ENCODE data around the gene DIPK1A. TPM values are rescaled to one million over a fixed set of nuclear protein-coding genes. Genes with fewer than 3 reads are reported as not detected.
A peak's percentile ranks its signal among the peaks of the same experiment; 100 is the strongest.

The DIPK1A gene
- total RNA-seq, 1 donor from 2014 or later: 3.9 TPM

DNA sequence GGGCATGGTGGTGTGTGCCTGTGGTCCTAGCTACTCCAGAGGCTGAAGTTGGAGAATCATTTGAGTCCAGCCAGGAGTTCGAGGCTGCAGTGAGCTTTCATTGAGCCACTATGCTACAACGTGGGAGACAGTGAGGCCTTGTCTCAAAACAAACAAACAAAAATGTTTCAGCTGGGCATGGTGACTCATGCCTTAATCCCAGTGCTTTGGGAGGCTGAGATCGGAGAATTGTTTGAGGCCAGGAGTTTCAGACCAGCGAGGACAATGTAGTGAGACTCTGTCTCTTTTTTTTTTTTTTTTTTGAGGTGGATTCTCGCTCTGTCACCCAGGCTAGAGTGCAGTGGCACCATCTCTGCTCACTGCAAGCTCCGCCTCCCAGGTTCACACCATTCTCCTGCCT is 134.5 kb downstream of the DIPK1A start:
- H3K4me3 Mint-ChIP-seq (ENCODE audit: unreplicated experiment): no peak overlapping the region
- no peak overlapping the region for H3K27ac Mint-ChIP-seq (ENCODE audit: unreplicated experiment)
- H3K36me3 Mint-ChIP-seq (ENCODE audit: low read depth, unreplicated experiment): no peaks in the 10 kb centered on the region
- DNase-seq (ENCODE audit: low spot score): no peak
- H3K27me3 Mint-ChIP-seq (ENCODE audit: unreplicated experiment): no peaks in the 10 kb centered on the region
- H3K9me3 Mint-ChIP-seq (ENCODE audit: unreplicated experiment): no peaks in the 10 kb centered on the region
- TF ChIP-seq, protein P1, sequence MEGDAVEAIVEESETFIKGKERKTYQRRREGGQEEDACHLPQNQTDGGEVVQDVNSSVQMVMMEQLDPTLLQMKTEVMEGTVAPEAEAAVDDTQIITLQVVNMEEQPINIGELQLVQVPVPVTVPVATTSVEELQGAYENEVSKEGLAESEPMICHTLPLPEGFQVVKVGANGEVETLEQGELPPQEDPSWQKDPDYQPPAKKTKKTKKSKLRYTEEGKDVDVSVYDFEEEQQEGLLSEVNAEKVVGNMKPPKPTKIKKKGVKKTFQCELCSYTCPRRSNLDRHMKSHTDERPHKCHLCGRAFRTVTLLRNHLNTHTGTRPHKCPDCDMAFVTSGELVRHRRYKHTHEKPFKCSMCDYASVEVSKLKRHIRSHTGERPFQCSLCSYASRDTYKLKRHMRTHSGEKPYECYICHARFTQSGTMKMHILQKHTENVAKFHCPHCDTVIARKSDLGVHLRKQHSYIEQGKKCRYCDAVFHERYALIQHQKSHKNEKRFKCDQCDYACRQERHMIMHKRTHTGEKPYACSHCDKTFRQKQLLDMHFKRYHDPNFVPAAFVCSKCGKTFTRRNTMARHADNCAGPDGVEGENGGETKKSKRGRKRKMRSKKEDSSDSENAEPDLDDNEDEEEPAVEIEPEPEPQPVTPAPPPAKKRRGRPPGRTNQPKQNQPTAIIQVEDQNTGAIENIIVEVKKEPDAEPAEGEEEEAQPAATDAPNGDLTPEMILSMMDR (IDR thresholded peaks at IDR 0.05; ENCODE audit: unreplicated experiment): no peak
- H3K4me1 Mint-ChIP-seq (ENCODE audit: unreplicated experiment): no peaks in the 10 kb centered on the region

DNA sequence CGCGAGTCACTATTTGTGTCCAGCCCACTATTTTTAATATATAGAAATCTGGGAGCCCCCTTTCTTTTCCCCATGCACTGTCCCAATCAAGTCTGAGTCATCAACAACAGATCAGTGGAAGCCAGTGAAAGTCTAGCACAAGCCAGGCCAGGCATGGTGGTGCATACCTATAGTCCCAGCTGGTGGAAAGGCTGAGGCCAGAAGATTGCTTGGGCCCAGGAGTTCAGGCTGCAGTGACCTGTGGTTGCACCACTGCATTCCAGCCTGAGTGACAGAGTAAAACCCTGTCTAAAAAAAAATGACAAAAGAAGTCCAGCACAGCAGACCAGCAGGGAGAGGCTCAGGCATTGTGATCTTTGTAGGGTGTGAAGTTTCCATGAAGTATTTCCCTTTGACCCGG is 138.4 kb downstream of the DIPK1A start:
- H3K4me1 Mint-ChIP-seq (ENCODE audit: unreplicated experiment): no peaks in the 10 kb centered on the region
- no peak for DNase-seq (ENCODE audit: low spot score)
- H3K27me3 Mint-ChIP-seq (ENCODE audit: unreplicated experiment): no peaks in the 10 kb centered on the region
- H3K9me3 Mint-ChIP-seq (ENCODE audit: unreplicated experiment): no peaks in the 10 kb centered on the region
- no peaks in the 10 kb centered on the region for H3K36me3 Mint-ChIP-seq (ENCODE audit: low read depth, unreplicated experiment)
- TF ChIP-seq, protein P1 (IDR thresholded peaks at IDR 0.05; ENCODE audit: unreplicated experiment): no peak
- no peak overlapping the region for H3K27ac Mint-ChIP-seq (ENCODE audit: unreplicated experiment)
- H3K4me3 Mint-ChIP-seq (ENCODE audit: unreplicated experiment): no peak overlapping the region

DNA sequence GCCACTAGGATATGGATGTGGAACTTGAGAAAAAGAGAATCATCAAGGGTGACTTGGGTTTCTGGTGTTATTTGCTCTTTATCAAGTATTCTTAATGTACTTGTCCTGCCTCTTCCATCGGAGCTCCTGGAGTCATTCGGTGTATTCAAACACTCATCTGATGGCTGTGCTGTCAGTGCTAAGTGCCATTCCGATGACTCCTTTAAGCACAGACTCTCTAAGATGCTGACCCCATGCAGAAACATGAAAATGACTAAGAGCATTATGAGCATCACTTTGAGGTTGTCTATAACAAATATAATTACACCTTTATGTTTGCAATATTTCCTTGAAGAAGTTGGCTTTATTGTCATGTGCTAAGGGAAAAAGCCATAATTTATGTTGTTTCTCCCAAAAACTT is 140.7 kb downstream of the DIPK1A start:
- H3K27me3 Mint-ChIP-seq (ENCODE audit: unreplicated experiment): no peaks in the 10 kb centered on the region
- no peak overlapping the region for H3K27ac Mint-ChIP-seq (ENCODE audit: unreplicated experiment)
- no peaks in the 10 kb centered on the region for H3K9me3 Mint-ChIP-seq (ENCODE audit: unreplicated experiment)
- DNase-seq (ENCODE audit: low spot score): no peak
- no peaks in the 10 kb centered on the region for H3K36me3 Mint-ChIP-seq (ENCODE audit: low read depth, unreplicated experiment)
- H3K4me3 Mint-ChIP-seq (ENCODE audit: unreplicated experiment): no peak overlapping the region
- TF ChIP-seq, protein P1 (IDR thresholded peaks at IDR 0.05; ENCODE audit: unreplicated experiment): no peak
- H3K4me1 Mint-ChIP-seq (ENCODE audit: unreplicated experiment): no peaks in the 10 kb centered on the region

DNA sequence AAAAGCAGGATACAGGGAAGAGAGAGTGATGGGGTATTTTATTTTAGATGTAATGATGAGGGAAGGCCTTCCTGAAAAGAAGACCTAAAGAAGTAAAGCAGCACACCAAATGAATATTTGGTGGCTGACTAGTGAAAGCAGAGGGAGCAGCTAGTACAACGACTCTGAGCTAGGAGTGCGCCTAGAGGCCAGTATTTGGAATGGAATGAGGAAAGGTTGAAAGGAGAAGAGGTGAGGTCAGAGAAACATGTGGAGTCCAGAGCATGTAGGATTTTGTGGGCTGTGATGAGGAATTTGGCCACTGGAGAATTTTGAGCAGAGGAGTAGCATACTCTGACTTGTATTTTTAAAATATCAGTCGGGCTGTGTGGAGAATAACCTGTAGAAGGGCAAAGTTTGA is 141.2 kb downstream of the DIPK1A start:
- Mint-ChIP-seq H3K4me1 (ENCODE audit: unreplicated experiment) (no peaks in the 10 kb centered on the region), H3K27me3 (ENCODE audit: unreplicated experiment) (no peaks in the 10 kb centered on the region), H3K27ac (ENCODE audit: unreplicated experiment) (no peak overlapping the region), H3K4me3 (ENCODE audit: unreplicated experiment) (no peak overlapping the region), H3K9me3 (ENCODE audit: unreplicated experiment) (no peaks in the 10 kb centered on the region), H3K36me3 (ENCODE audit: low read depth, unreplicated experiment) (no peaks in the 10 kb centered on the region)
- TF ChIP-seq, protein P1 (IDR thresholded peaks at IDR 0.05; ENCODE audit: unreplicated experiment): no peak
- DNase-seq (ENCODE audit: low spot score): no peak

DNA sequence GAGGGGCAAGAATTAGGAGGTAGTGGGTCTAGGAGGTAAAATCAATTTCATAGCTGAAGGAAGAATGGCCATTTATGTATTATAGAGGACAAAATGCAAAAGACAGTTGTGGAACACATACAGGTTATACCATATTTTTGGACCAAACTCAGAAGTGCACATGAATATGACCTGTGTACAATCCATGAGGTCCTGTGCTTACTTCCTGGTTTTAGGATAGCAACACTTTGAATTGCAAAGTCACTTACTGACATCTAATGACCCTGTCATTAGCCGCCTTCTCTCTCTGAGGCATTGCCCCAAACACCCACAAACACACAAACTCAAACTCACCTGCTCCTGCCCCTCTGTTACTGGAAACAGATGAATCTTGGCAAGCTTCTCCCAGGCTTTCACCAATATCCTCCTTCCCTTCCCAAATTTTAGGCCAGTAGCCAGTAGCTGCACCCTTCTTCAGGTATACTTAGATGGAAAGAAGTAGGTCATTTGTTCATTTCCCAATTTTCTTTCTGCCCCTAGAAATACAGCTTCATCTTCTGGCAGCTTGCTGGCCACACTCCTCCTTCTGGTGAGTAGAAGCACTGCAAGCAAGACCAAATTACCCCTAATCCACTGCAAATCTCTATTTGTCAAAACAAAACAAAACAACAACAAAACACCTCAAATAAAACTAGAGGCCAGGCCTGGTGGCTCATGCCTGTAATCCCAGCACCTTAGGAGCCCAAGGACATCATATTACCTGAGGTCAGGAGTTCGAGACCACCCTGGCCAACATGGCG is 143.1 kb downstream of the DIPK1A start:
- TF ChIP-seq, protein P1 (IDR thresholded peaks at IDR 0.05; ENCODE audit: unreplicated experiment): peak; percentile 81
- H3K9me3 Mint-ChIP-seq (ENCODE audit: unreplicated experiment): no peaks in the 10 kb centered on the region
- H3K36me3 Mint-ChIP-seq (ENCODE audit: low read depth, unreplicated experiment): no peaks in the 10 kb centered on the region
- H3K27me3 Mint-ChIP-seq (ENCODE audit: unreplicated experiment): no peaks in the 10 kb centered on the region
- peak; percentile 18 for DNase-seq (ENCODE audit: low spot score)
- H3K4me1 Mint-ChIP-seq (ENCODE audit: unreplicated experiment): no peaks in the 10 kb centered on the region
- H3K27ac Mint-ChIP-seq (ENCODE audit: unreplicated experiment): no peak overlapping the region
- H3K4me3 Mint-ChIP-seq (ENCODE audit: unreplicated experiment): no peak overlapping the region

Data from endothelial cell (in vitro differentiated cells).